NCI-H774 (cell line): ENCODE measurements around the gene FLG.
"Not testable (repeated sequence)": the region's sequence is repeated elsewhere in the genome, so short reads cannot be mapped to it uniquely, and the experiment has no call there.

Source experiments
- DNase-seq: peaks from one replicate; lab custom pipeline; 2025; lab: John Stamatoyannopoulos, UW

The FLG gene

GRCh38 chr1:152256394-152256793 lies 68.6 kb downstream of the FLG start:
- not testable (repeated sequence) for DNase-seq
